ENCODE results near the gene FMO5. TPM values are rescaled to one million over a fixed set of nuclear protein-coding genes. Genes with fewer than 3 reads are reported as not detected.
A peak's percentile ranks its signal among the peaks of the same experiment; 100 is the strongest.

FMO5 gene
- total RNA-seq, 2 experiments from 2014 or later = 0.41 to 0.67 TPM

- POLR2A ChIA-PET = interaction anchor here (0.9 to 3.5 kb wide), 2 partner anchors 71 to 159 kb away, joined by 3 to 49 read pairs; partner anchors contain the start of gene PRKAB2
- H3K27me3 Mint-ChIP-seq = no peaks in the 10 kb centered on the region
- H3K4me3 Mint-ChIP-seq = peak overlapping the region; percentile 96
- Histone ChIP-seq H3K9me3 (ENCODE audit: control insufficient read depth in 1 of 2, insufficient read depth in 1 of 2, low read length in 2 of 2) (no peaks in the 10 kb centered on the region), H3K36me3 (ENCODE audit: insufficient read depth, low read length) (no peaks in the 10 kb centered on the region), H3K27ac (ENCODE audit: low read depth in 1 of 2, low read length in 2 of 2) (no peak overlapping the region), H3K4me1 (ENCODE audit: insufficient read depth, low read length) (peaks cover 21% of the 10 kb centered on the region), H3K4me3 (ENCODE audit: low read length) (peak overlapping the region; percentile 62), H3K27me3 (ENCODE audit: control insufficient read depth in 1 of 2, insufficient read depth in 2 of 2, low read length in 2 of 2) (no peaks in the 10 kb centered on the region)
- peaks cover 4% of the 10 kb centered on the region for H3K36me3 Mint-ChIP-seq (ENCODE audit: low read depth)
- H3K27ac Mint-ChIP-seq = peak overlapping the region; percentile 56
- CTCF ChIA-PET = interaction anchor here (1.0 to 2.7 kb wide), 7 partner anchors 12 to 74 kb away, joined by 3 to 33 read pairs (median 16); partner anchors contain the start of genes FMO5 and PRKAB2
- DNase-seq (no peak), ATAC-seq (ENCODE audit: poor library complexity) (no peak)
- no peak for TF ChIP-seq CTCF (IDR thresholded peaks at IDR 0.05)
- no peaks in the 10 kb centered on the region for H3K9me3 Mint-ChIP-seq
- peaks cover 57% of the 10 kb centered on the region for H3K4me1 Mint-ChIP-seq (ENCODE audit: low read depth)
- intact Hi-C loops (cut with DNase I, micrococcal nuclease) = loop anchor here in 1 of 2 experiments (5.0 kb wide), 1 partner anchor 162 kb away; no protein-coding TSS in a partner anchor
These were observed 18.7 kb upstream of the FMO5 start for GRCh38 chr1:147243841-147244240.

GRCh38 chr1:147243228-147243685, 18.1 kb upstream of the FMO5 start:
- H3K27me3 ChIP-seq (ENCODE audit: control insufficient read depth in 1 of 2, insufficient read depth in 2 of 2, low read length in 2 of 2) = no peaks in the 10 kb centered on the region
- CTCF ChIA-PET = interaction anchor here (1.0 to 2.7 kb wide), 11 partner anchors 12 to 74 kb away, joined by 3 to 33 read pairs (median 4); partner anchors contain the start of genes FMO5 and PRKAB2
- POLR2A ChIA-PET = interaction anchor here (0.9 to 3.5 kb wide), 2 partner anchors 71 to 159 kb away, joined by 3 to 49 read pairs; partner anchors contain the start of gene PRKAB2
- Mint-ChIP-seq H3K9me3 (no peaks in the 10 kb centered on the region), H3K36me3 (ENCODE audit: low read depth) (peaks cover 4% of the 10 kb centered on the region), H3K27ac (peak overlapping the region; percentile 56), H3K27me3 (no peaks in the 10 kb centered on the region), H3K4me3 (peak overlapping the region; percentile 96), H3K4me1 (ENCODE audit: low read depth) (peaks cover 52% of the 10 kb centered on the region)
- TF ChIP-seq CTCF (IDR thresholded peaks at IDR 0.05) = no peak
- intact Hi-C loops (cut with DNase I, micrococcal nuclease) = loop anchor here in 1 of 2 experiments (5.0 kb wide), 1 partner anchor 161 kb away; no protein-coding TSS in a partner anchor
- H3K27ac ChIP-seq (ENCODE audit: low read depth in 1 of 2, low read length in 2 of 2) = peak overlapping the region in 1 of 2 donors; percentile 72
- DNase-seq (peak in 6 of 14 experiments; percentile 3 to 50 (median 12)), ATAC-seq (ENCODE audit: poor library complexity) (peak; percentile 10)
- no peaks in the 10 kb centered on the region for H3K36me3 ChIP-seq (ENCODE audit: insufficient read depth, low read length)
- H3K4me1 ChIP-seq (ENCODE audit: insufficient read depth, low read length) = peaks cover 21% of the 10 kb centered on the region
- H3K9me3 ChIP-seq (ENCODE audit: control insufficient read depth in 1 of 2, insufficient read depth in 1 of 2, low read length in 2 of 2) = no peaks in the 10 kb centered on the region
- H3K4me3 ChIP-seq (ENCODE audit: low read length) = peak overlapping the region; percentile 62

GRCh38 chr1:147242449-147243227, 17.5 kb upstream of the FMO5 start, which contains the start of gene CHD1L:
Gene CHD1L (plus strand): TSS chr1:147242684. CDS start chr1:147242704, 20 bp downstream.
- H3K9me3 Mint-ChIP-seq = no peaks in the 10 kb centered on the region
- H3K36me3 ChIP-seq (ENCODE audit: insufficient read depth, low read length) = no peaks in the 10 kb centered on the region
- H3K27ac Mint-ChIP-seq = peak within 1 kb of the TSS; percentile 56
- peak within 1 kb of the TSS; percentile 62 for H3K4me3 ChIP-seq (ENCODE audit: low read length)
- intact Hi-C loops (cut with DNase I, micrococcal nuclease) = loop anchor here (1.0 to 5.0 kb wide), 2 partner anchors 70 to 160 kb away; partner anchors contain the start of gene PRKAB2 (in 2 of the 2)
- H3K27ac ChIP-seq (ENCODE audit: low read depth in 1 of 2, low read length in 2 of 2) = peak within 1 kb of the TSS in 1 of 2 donors; percentile 72
- no peaks in the 10 kb centered on the region for H3K9me3 ChIP-seq (ENCODE audit: control insufficient read depth in 1 of 2, insufficient read depth in 1 of 2, low read length in 2 of 2)
- peaks cover 4% of the 10 kb centered on the region for H3K36me3 Mint-ChIP-seq (ENCODE audit: low read depth)
- peaks cover 49% of the 10 kb centered on the region for H3K4me1 Mint-ChIP-seq (ENCODE audit: low read depth)
- no peaks in the 10 kb centered on the region for H3K27me3 Mint-ChIP-seq
- CTCF ChIA-PET = interaction anchor here (0.7 to 2.7 kb wide), 16 partner anchors 11 to 99 kb away, joined by 3 to 33 read pairs (median 4); partner anchors contain the start of genes FMO5 and PRKAB2
- POLR2A ChIA-PET = interaction anchor here (0.6 to 3.5 kb wide), 7 partner anchors 17 to 158 kb away, joined by 3 to 49 read pairs (median 4); partner anchors contain the start of genes FMO5 and PRKAB2
- peaks cover 18% of the 10 kb centered on the region for H3K4me1 ChIP-seq (ENCODE audit: insufficient read depth, low read length)
- ATAC-seq (ENCODE audit: poor library complexity) (peak; percentile 91), DNase-seq (peak; percentile 85 to 97 (median 92))
- H3K4me3 Mint-ChIP-seq = peak within 1 kb of the TSS; percentile 96
- H3K27me3 ChIP-seq (ENCODE audit: control insufficient read depth in 1 of 2, insufficient read depth in 2 of 2, low read length in 2 of 2) = no peaks in the 10 kb centered on the region
- TF ChIP-seq CTCF (IDR thresholded peaks at IDR 0.05) = peak; percentile 78

All from CD4-positive, alpha-beta T cell (primary cell).